GM12872 (cell line): ENCODE data around the gene MOB2.

Source experiments
- TF ChIP-seq, protein P1 (sequence below): IDR thresholded peaks from 3 replicates; pipeline ENCODE4 v1.5.1; 2011; ENCODE audit warnings: low read depth, mild to moderate bottlenecking, low read length, moderate library complexity; ENCODE audit not compliant: insufficient read depth

MOB2 gene

DNA sequence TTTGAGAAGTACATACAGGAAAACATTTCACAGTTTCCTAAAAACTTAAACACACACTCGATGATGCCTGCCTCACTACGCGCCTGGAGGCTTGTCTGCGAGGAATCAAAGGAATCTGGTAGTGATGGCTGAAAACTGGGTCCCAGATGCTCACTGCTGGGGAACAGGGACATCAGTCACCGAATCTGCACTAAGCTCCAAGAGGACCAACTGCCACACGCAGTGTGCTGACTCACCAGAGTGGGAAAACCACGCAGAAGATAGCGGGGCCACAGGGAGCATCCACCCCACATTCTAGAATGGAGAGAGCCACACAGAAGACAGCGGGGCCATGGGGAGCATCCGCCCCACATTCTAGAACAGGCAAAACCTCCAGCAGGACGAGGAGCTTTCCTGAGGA lies 24.3 kb upstream of the MOB2 start:
- TF ChIP-seq, protein P1, sequence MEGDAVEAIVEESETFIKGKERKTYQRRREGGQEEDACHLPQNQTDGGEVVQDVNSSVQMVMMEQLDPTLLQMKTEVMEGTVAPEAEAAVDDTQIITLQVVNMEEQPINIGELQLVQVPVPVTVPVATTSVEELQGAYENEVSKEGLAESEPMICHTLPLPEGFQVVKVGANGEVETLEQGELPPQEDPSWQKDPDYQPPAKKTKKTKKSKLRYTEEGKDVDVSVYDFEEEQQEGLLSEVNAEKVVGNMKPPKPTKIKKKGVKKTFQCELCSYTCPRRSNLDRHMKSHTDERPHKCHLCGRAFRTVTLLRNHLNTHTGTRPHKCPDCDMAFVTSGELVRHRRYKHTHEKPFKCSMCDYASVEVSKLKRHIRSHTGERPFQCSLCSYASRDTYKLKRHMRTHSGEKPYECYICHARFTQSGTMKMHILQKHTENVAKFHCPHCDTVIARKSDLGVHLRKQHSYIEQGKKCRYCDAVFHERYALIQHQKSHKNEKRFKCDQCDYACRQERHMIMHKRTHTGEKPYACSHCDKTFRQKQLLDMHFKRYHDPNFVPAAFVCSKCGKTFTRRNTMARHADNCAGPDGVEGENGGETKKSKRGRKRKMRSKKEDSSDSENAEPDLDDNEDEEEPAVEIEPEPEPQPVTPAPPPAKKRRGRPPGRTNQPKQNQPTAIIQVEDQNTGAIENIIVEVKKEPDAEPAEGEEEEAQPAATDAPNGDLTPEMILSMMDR, result no peak

DNA sequence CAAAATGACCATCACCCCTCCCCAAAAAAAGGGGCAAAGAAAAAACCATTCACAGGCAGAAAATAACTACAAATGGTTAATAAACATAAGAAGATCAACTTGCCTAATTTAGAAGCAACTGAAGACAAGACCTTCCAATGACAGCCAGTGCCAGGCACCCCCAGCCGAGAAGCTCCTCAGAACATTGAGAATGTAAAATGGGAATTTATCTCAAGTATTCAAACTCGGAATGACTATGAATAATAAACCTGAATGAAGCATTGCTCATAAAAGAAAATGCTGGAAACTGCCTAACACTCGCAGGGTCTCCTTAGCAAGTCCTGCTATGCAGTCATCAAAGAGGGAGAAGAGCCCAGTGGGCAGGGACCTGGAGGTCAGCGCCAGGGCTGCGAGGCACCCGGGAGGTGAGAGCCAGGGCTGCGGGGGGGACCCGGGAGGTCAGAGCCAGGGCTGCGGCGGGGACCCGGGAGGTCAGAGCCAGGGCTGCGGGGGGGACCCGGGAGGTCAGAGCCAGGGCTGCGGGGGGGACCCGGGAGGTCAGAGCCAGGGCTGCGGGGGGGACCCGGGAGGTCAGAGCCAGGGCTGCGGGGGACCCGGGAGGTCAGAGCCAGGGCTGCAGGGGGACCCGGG lies 23.2 kb upstream of the MOB2 start:
- TF ChIP-seq, protein P1, result no peak

DNA sequence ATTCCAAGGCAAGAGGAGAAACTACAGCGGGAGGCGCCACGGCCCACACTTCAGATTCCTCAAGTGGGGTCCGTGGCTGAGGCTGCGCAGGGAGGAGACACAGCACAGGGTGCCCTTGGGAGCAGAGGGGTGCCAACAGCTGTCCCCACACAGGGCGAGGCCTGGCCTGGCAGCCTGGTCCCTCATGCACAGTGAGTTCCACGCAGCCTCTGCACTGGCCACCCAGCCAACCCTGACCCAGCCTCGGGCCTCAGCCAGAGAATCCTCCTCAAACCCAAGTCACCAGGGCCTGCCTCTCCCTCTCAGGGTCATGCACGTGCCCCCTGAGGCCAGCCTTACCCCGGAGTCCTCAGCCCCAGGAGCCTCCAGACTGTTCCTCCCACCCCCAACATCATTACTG lies 22.4 kb upstream of the MOB2 start:
- TF ChIP-seq, protein P1, result no peak

DNA sequence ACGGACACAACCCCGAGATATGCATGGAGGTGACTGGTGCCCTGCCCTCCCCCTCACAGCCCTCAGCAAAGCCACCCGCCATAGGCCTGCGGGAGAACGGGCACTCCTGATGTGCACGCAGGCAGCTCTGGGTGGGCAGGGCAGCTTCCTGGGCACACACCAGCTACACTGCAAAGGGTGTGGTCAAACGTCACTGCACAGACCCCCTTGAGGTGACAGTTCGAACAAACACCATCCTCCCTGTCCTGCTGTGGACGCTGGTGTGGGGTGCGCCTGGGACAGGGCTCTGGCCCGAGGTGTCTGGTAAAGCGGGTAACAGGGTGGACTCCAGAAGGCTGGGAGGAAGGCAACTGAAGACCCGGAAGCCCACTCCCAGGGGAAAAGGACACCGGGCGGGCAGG lies 21.9 kb upstream of the MOB2 start:
- TF ChIP-seq, protein P1, result no peak

DNA sequence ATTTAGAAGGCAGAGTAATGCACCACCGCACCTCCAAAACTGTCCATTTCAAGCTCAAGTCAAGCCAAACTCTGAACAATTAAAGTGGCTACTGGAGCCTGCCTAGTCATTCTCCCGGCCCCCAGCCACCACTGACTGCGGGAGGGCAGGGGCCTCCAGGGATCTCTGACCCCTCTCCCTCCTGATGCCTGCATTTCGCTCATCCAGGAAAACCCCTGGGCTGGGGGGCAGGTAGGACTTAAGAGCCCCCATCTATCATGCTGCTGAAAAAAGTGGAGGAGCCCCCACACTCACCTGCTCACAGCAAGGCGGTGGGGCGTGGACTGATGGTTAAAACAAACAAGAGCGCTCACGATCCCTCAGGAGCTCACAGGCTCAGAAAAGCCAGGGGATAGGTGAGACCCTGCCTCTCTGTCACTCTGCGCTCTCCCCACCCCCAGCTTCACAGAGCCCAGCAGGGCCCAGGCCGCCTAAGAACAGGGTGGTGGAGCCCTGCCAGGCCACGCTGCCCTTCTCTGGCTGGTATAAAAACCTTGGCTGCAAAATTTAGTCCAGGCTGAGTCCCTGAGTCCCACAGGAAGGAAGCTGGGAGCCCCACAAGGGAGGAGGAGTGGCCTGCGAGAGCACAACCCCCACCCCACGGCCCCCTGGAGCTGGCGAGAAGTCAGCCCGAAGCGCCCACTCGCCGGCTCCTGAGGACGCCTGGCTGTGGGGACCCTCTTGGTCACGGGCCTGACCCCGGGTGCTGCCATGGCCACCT lies 21.0 kb upstream of the MOB2 start:
- TF ChIP-seq, protein P1, result no peak

DNA sequence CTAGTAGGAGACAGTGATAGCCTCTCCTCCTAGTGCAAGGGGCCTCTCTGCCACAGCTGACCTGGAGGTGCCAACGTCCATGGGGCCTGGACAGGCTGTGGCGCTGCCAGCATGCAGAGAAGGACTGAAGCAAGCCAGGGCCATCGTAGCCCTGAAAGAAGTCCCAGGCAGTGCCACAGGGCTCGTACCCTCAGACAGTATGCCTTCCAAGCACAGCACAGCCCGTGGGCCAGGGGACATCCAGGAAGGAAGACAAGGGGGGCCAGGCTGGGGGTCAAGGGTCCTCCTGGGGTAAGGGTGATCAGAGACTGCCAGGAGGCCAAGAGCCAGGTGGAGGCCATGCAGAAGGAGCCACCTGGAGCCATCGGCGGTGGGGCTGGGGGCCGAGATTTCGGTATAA lies 20.4 kb upstream of the MOB2 start:
- TF ChIP-seq, protein P1, result no peak

DNA sequence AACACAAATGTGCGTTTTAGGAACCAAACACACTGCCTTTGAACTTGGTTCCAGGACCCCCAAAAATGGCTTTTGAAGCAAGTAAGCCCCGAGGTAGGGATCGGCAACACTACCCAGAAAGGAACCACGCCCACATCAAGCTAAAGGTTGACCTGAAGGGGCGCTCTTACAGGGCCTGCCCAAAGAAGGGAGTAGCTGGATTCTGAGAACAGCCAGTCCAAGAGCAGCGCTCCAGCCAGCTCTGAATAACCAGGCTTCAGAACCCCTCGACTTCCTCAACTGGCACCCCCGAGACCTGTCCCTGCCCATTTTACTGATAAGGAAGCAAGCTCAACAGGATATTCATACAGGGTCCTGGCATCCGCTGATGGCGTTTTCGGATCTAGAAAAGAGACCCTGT lies 18.9 kb upstream of the MOB2 start:
- TF ChIP-seq, protein P1, result 0 out of 3 replicates have a peak, but pooled peaks have one; percentile 3
